GM15510 (cell line): ENCODE results near the gene CST9.

Source experiments
- POLR2A ChIP-seq: IDR thresholded peaks from 3 replicates; pipeline ENCODE4 v1.6.1; 2011; ENCODE audit warnings: borderline replicate concordance; ENCODE audit not compliant: insufficient read length; ENCODE audit errors: extremely low read depth

The CST9 gene

DNA sequence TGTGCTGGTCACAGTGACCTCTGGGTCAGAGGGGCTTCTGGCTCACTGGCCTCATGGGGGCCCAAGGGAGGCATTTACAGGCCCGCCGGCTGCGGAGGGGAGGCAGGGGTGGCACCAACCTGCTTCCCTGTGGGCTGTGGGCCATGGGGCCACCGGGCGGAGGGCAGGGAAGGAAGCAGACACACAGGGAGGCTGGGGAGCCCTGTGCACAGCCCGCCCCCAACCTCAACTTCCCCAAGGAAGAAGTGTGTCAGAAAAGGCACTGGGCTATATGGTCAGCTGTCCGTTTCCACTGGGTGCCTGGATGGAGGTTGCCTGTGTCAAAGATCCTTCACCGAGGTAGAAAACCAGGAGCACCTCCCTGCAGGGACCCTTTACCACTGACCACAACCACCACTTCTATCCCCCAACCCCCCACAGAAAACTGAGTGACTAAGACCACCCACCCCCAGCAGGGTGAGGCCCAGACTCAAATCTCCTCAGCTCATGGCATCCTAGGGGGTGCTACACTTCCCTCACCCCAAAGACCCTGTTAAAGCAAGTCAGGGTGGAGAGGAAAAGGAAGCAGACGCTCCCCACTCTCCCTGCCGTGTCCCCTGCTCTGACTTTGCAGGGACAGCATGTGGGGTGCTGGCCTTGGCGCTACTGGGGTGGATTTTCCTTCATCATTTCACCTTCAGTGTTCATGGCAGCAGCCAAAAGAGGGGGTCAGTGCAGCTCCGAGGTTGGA lies 26.4 kb upstream of the CST9 start:
- no peak for TF ChIP-seq POLR2A

DNA sequence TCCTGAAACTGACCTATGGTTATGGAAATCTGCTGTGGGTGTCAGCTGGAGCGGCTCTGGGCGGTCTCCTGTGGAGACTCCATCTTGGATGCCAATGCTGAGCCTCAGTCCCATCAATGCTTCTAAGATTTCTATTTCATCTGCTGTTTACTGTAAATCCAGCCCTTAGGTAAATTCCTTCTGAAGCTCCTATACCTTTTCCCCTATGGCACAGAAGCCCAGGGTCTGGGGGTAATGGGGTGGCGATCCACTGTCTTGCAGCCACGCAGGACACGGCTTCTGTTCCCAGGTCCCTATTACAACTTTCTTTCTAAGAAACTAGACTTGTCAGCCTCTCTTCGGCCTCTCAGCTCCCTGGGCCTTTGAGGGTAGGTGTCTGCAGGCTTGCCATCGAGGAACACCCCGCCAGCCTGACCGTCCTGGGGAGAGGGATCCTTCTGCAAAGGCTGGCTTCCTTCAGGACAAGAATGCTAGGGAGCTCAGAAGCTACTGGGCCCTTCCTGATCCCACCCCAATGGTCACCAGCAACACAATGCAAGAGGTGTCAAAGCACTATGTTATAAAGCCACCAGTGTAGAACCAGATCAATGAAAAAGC lies 25.6 kb upstream of the CST9 start:
- no peak for TF ChIP-seq POLR2A

DNA sequence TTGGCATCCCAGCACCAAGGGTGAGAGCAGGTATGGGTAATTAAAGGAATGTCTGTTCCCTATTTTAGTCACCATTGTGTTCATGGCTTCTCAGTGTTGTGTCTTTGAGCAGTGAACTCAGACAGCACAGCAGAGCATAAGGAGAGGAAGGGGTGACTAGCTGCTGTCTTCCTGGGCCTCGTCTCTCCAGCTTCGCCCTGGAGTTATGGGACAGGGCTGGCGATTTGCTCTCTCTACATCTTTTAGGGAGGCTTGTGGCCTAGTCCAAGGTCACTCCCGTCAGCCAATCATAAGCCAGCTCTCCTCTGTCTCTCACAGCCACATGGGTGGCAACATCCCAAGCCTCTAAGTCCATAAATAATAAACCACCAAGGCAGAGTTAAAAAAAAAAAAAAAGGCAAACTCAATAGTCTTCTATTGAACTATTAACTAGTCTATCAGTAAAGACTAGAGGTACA lies 24.7 kb upstream of the CST9 start:
- TF ChIP-seq POLR2A, result no peak

DNA sequence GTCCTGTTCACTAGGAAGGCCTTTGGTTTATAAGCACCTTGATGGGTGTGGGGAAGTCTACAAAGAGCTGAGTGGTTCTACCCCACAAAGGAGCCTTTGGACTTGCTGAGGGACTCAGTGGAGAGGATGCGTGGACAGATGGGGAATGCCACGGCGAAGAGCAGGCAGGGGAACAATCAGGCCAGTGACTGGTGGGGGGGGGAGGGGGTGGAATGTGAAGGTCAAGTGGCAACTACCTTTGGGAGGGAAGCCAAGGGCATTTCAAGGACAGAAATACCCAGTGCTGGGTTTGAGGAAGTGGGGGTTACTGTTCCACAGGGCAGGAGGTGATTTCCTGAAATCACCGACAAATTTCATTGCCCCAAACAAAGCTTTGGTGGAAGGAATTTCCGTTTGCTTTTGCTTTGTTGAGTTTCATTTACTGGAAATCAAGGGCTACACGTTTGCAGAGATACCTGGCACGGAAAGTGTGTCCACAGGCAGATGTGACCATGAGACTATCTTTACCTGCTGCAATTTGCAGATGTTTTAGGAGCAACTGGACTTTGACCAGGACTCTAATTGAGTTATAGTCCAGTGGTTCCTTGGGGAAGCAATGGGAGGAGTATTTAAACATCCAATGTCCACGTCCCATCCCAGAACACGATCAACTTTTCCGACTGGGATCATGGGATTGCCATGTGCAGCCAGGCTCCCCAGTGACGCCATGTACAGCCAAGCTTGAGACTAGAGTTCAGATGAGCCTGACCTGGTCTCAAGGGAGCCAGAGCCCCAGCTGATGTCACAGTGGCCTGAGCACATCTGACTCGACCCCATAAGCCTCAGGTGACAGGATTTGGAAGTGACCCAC lies 24.1 kb upstream of the CST9 start:
- no peak for TF ChIP-seq POLR2A

DNA sequence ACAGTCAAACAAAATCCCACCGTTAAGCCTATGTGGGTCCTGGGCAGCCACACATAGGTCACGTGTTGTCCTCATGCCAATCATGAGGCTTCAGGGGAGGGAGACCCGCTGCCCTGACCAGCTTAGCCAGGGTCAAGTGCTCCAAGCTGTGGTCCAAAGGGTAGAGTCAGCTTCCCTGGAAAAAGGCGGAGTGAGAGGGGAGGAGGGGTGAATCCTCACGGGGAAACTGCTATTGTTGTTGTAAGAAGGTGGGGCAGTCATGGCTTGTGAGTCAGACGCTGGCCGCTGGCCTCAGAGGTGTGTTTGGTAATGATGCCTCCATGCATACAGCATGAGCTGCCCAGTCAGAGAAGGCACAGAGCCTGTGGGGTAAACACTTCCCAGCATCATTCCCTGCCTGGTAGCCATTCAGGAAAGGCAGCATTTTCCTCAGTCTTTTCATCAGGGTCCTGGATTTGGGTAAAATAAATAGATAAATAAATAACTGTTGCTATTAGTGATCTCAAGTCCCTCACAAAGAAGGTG lies 23.4 kb upstream of the CST9 start:
- TF ChIP-seq POLR2A, result no peak

DNA sequence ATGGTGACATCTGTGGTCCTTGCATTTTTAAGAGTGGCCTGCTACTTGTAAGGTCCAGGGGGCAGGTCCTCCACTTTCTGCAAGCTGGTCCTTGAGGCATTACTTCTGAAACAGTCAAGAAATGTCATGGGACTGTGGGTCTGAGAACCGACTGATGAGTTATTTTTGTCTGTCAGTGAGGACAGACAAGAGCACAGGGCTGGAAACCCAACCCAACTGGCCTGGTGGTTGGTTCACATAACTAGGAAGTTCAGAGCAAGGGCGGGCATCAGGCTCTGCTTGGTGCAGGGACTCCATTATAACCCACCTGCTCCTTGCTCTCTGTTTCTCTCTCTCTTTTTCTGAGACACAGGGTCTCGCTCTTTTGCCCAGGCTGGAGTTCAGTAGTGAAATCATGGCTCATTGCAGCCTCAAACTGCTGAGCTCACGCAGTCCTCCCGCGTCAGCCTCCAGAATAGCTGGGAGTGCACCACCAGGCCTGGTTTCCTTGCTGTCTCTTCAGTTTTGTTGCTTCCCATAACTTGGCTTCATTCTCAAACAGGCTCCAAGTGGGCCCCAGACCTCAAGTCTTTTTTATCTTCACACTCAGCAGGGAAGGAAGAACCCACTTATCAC lies 22.8 kb upstream of the CST9 start:
- no peak for TF ChIP-seq POLR2A

DNA sequence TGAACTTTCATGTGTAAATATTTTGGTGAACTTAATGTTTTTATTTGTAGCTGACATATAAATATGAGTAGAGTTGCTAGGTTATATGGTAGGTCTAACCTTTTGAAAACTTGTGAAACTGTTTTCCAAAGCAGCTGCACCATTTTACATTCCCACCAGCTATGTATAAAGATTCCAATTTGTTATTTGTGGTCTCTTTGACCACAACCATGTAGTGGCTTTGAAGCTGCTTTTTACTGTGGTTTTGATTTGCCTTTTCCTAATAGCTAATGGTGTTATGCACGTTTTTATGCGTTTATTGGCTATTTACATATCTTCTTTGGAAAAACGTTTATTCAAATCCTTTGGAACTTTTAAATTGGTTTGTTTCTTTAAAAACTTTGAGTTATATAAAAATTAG lies 21.8 kb upstream of the CST9 start:
- TF ChIP-seq POLR2A, result no peak

DNA sequence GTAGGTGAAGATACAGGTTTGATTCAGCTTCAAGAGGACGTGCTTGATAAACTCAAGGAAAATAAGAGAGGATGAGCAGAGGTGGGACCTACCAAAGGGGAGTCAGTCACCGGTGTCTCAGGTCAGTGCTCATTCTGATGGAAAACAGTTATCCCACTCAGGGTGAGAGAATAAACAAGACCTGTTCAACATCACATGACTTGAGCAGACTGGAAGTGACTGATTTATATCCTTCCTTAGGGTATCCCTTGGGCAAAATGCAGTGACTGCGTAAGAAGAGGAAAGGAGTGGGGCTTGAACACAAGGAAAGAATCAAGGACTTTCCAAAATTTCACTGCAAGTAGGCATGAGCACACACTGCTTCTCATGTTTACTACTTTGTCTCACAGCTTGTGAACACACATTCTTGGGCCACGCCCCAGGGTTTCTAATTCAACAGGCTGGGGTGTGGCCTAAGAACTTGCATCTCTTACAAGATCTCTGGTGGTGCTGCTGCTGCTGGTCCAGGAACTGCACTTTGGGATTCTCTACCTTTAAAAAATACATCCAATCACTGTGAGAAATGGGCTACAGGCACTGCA lies 20.4 kb upstream of the CST9 start:
- TF ChIP-seq POLR2A, result no peak

DNA sequence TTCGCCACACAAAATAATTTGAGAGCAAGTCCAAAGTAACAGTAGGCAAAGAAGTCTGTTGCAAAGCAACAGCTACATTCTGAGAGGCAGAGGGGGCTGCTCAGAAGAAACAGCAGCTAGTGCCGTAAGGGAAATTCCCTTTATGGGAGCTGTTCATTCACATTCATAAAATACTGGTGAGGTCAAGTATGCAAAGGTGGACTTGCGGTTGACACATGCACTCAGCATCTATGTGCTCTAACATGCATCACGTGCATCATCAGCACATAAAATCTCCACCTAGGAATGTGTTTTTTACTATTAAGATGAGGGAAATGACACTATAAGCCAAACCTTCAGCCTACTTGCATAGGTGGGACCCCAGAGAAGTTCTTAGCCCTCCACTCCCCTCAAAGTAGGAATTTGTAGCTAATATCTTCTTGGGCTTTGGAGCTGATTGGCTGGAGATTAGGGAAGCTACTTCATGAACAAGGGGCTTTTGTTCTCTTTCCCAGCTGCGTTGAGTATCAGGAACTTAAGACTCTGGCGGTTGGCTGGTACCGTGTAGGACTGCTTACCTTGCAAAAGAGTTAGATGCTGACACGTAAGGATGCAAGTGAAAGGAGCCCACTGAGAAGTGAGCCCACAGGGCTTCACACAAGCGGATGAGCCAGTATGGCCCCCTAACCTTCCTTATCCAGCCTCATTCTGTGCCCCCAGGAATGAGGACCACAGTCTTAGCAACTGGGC lies 19.7 kb upstream of the CST9 start:
- TF ChIP-seq POLR2A, result no peak

DNA sequence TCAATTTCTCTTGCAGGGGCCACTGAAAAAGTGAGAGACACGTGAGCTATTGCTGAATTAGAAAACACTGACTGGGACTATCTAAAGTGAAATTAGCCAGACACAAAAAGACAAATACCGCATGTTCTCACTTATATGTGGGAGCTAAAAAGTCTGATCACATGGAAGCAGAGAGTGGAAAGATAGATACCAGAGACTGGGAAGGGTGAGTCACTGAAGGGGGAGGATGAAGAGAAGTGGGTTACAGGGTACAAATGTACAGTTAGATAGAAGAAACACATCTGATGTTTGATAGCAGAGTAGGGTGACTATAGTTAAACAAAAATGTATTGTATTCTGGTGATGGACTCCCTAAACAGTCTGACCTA lies 18.6 kb upstream of the CST9 start:
- no peak for TF ChIP-seq POLR2A

DNA sequence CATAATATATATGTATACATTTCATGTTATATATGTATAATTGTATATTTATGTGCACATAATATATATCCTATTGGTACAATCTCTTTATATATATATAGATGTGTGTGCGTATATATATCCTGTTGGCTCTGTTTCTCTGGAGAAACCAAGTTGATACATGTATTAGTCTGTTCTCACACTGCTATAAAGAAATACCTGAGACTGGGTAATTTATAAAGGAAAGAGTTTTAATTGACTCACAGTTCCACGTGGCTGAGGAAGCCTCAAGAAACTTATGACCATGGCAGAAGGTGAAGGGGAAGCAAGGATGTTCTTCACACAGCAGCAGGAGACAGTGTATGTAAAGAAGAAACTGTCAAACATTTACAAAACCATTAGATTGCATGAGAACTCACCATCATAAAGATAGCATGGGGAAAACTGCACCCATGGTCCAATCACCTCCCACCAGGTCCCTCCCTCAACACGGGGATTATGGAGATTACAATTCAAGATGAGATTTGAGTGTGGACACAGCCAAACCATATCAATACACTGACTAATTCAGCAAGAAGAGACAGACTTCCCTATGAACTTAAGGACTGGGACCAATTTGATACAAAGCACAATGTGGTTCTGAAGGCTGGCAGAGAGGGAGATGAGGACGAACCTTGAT lies 18.1 kb upstream of the CST9 start:
- no peak for TF ChIP-seq POLR2A

DNA sequence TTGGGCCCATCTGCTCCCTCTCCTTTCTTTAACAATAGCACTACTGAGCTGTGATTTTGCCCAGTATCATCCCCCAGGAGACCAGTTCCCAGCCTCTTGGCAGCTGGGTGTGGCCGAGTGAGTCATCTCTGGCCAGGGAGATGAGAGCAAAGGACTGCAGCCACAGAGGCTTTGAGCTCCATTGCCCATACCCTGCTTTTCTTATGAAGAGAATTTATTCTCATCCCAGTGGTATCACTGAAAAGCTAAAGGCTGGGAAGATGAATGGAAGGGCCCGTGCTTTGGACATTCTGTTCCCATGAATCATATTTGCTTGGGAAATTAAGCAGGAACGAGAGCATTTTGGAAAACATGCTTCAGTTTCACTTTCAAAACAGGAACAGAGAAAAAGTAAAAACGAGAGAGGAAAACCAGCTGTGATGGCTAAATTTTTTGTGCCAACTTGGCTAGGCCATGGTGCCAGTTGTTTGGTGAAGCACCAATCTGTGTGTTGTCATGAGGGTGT lies 17.2 kb upstream of the CST9 start:
- no peak for TF ChIP-seq POLR2A

DNA sequence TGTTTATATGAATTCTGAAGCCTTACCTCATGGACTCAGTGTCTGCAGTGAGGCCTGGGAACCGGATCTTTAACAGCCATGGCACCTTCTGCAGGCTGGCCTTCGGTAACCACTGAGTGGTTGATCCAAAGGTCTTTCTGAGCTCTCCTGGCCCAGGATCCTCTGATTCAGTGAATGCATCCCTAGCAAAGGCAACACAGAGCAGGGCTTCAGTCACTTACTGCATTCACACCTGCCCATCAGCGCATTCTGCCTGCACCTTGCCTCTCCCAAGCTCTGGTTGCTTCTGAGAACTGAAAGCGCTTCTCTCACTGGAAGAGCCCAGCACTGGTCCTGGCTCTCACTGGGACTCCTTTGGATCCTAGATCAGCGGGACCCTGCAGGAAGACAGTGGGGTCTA lies 8.4 kb upstream of the CST9 start:
- no peak for TF ChIP-seq POLR2A
